Activated CD4-positive, CD25-positive, alpha-beta regulatory T cell (primary cell): ENCODE data around the gene ACAD11.

ENCODE experiments used
- DNase-seq, 4 experiments: peaks; one replicate each; lab custom pipeline; 2025; lab: John Stamatoyannopoulos, UW

ACAD11 gene

GRCh38 chr3:132555306-132556035 is 104.1 kb downstream of the ACAD11 start:
- DNase-seq = no peak

GRCh38 chr3:132554437-132554836 is 105.2 kb downstream of the ACAD11 start:
- DNase-seq = no peak

DNA sequence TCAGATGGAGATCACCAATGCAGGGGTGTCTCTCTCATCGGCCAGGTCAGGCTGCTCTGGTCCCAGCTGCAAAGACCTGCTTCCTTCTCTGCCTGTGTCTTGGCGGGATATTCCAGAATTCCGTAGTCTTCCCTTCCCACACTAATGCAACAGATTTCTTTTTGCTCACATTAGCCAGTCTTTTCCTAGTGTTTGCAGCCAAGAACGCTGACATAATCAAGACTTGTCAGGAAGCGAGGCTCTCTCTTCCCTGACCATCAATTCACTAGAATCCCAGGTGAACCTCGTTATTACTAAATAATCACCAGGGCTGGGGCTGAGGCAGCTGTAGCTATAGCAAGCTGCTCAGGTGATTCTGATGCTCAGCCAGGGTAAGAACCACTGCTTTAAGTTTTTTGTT is 105.8 kb downstream of the ACAD11 start:
- DNase-seq = no peak

GRCh38 chr3:132550579-132551305 is 108.9 kb downstream of the ACAD11 start:
- no peak for DNase-seq

DNA sequence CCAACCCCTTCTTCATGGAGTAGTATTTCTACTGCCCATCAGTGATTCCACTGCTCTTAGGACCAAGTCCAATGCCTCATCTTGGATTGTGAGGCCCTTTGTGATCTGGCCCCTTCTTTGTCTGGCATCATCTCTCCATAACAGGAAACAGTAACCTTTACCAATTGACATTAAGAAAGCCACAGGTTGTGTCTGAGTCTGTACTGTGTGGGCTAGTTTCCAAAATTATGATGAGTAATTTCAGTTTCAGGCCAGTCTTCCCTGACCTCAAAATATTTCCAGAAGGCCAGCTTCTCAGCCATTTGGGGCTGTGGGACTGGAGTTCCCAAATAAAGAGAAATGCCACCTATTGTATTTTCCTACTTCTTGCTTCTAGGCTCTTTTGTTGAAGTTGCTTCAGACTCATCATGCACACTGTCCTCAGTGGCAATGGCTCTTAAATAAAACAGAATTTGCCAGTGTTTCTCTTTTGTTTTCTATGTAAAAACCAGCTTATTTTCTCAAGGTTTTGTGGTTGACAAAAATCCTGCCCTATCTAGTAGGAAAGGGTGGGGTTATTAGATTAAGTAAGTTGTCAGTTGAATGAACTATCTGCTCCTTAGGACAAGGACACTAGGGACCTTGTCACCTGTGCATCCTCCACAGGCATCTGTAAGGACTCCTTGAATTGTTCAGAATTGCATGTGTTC is 109.6 kb downstream of the ACAD11 start:
- no peak for DNase-seq

- DNase-seq = no peak
Observed at GRCh38 chr3:132549169-132549568, 110.4 kb downstream of the ACAD11 start.

DNA sequence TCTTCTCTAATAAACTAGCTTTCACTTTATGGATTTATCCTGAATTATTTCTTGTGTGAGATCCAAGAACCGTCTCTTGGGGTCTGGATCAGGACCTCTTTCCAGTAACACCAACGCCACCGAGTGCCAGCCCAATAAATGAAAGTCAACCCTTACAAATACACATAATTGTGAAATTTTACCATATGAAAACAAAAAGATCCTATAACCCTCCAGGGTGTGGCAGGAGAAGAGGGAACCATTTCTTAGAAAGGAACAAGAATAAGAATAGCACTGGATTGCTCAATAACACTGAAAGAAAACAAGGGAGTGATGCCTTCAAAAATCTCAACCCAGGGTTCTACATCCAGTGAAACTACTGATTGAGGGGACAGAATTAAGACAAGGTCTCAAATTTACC is 114.1 kb downstream of the ACAD11 start:
- DNase-seq = no peak

DNA sequence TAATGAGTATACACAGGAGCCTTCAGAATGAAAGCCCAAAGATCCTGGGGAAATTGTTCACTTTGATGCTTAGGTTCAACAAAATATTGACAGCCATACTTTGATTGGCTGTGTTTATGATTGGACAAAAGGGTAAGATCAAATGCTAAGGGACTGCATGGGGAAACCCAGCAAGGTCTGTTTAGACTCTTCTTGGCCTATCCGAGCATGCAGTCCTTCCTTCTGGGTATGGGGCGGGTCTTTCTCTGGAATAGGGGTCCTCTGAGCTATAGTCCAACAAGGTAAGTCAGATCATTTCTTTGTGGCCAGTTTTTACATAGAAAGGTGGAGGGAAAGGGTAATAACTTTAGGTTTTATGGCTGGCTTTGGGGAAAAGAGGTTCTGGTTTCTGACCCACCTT is 115.5 kb downstream of the ACAD11 start:
- DNase-seq = no peak

GRCh38 chr3:132543011-132543739 is 116.4 kb downstream of the ACAD11 start:
- no peak for DNase-seq

DNA sequence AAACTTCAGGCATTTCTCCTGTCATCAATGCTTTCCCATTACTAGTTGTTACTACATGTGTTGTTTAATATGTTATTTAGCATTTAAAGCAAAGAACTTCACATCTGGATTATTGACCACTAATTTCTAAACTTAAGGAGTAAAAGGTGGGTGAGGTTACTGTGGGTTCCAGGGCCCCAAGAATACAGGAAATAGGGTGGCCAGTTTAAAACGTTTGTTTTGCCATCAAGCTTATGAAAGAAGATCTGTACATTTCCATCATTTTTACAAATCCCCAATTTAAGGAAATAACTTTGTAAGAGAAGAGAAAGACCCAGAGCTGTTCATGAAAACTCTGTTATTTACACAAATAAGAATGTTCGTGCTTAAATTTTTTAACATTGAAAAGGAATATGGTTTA is 117.0 kb downstream of the ACAD11 start:
- no peak for DNase-seq

DNA sequence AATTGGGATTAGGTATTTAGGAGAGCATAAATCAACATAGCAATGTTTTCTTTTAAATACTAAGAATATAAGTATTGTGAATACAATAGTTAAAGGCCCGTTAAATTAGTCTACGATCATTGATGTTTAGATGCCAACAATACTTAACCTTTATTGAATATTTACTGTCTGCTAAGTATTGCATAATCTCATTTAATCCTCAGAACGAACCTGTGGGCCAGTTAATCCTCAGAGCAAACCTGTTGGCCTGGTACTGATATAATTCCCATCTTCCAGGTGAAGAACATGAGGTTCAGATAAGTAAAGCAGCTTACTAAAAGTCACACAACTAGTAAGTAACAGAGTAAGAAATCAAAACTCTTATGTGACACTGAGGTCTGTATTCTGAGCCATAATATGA is 119.9 kb downstream of the ACAD11 start:
- DNase-seq = no peak

GRCh38 chr3:132538072-132538471 is 121.5 kb downstream of the ACAD11 start:
- DNase-seq = no peak

- DNase-seq = no peak
Observed at GRCh38 chr3:132537297-132537696, 122.3 kb downstream of the ACAD11 start.

GRCh38 chr3:132536442-132537153 is 123.0 kb downstream of the ACAD11 start:
- no peak for DNase-seq

DNA sequence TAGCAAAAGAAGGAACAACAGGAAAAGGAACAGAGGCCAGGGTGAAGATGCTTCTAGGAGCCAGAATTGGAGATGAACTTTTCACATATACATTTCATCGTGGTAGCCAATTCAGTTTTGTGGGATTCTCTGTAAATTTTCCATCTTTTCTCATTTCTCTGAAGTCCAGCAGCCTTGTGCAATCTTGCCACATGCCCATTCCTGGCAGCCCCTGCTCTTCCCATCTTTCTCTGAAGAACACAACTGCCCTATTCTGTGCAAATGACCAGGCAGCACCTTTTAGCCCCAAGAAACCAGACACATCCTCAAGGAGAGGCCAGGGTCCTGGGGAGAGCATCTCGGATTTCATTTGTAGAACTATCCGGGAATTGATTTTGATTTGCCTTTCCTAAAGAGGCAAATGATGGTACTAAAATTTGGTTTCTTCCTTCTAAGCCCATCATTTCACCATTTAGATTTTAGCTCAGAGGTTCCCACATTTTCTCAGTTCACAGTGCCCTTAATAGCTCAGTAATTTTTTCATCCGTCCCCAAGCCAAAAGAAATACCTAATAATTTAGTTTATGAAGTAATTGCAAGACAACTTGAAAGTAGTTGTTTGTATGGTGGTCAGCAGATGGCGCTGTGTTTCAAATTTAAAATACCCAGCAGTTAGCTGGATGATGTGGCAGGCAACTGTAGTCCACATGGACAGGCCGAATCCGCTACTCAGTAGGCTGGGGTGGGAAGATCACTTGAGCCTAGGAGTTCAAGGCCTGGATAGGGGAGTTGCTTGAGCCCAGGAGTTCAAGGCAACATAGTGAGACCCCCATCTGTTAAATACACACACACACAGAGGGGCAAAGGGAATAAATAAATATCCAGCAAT is 123.8 kb downstream of the ACAD11 start:
- DNase-seq = peak in 3 of 4 experiments; percentile 9 to 43 (median 15)

GRCh38 chr3:132530624-132531023 is 129.0 kb downstream of the ACAD11 start:
- no peak for DNase-seq

- DNase-seq = no peak
Observed at GRCh38 chr3:132522353-132522752, 137.3 kb downstream of the ACAD11 start.

- DNase-seq = no peak
Observed at GRCh38 chr3:132521901-132522300, 137.7 kb downstream of the ACAD11 start.

DNA sequence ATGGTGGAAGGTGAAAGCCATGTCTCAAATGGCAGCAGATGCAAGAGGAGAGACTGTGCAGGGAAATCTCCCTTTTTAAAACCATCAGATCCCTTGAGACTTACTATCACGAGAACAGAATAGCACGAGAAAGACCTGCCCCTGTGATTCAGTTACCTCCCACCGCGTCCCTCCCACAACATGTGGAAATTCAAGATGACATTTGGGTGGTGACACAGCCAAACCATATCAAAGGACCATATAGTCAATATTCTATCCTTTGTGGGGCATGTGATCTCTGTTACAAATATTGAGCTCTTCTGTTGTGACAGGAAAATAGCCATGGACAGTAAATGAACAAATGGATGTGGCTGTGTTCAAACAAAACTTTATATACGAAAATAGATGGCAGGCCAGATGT is 139.7 kb downstream of the ACAD11 start:
- no peak for DNase-seq

GRCh38 chr3:132517311-132517710 is 142.3 kb downstream of the ACAD11 start:
- no peak for DNase-seq

GRCh38 chr3:132513057-132513456 is 146.6 kb downstream of the ACAD11 start:
- DNase-seq = no peak
